SU-DHL-6 (cell line): ENCODE data around the gene BTN2A1.

Source experiments
- CTCF ChIP-seq: fragments of 200-600 bp; sonication (generic); IDR thresholded peaks from one replicate; pipeline ENCODE4 v1.5.1; 2017; ENCODE audit warnings: antibody characterized with exemption, mild to moderate bottlenecking, low read length, moderate library complexity; ENCODE audit not compliant: insufficient read depth, poor library complexity, severe bottlenecking
- EZH2phosphoT487 ChIP-seq: fragments of 200-600 bp; sonication (generic), shearing (Covaris generic); conservative IDR thresholded peaks from 2 replicates; pipeline ENCODE4 v1.6.1; 2018; ENCODE audit warnings: mild to moderate bottlenecking, antibody characterized with exemption, low read length, moderate library complexity, mixed read lengths

- TF ChIP-seq EZH2phosphoT487, result no peak
- TF ChIP-seq CTCF, result no peak
These were observed 35.5 kb downstream of the BTN2A1 start for GRCh38 chr6:26493258-26493657.
